ENCODE results near the gene TBX10.
A peak's percentile ranks its signal among the peaks of the same experiment; 100 is the strongest.

TBX10 gene

DNA sequence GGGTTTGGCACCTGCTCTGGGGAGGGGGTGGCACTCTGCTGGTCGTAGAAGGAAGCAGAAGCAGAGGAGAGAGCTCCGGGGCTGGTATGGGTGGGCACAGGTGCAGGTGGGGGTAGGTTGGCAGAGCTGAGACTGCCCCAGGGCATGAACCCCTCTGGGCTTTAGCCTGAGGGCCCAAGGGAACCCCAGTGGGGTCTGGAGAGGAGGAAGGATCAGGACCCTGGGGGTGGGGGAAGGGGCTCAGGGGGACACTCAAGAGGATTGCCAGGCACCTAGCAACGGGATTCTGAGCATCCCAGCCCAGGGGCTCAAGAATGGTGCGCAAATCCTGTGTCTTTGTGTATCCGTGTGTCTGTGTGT lies 28.6 kb upstream of the TBX10 start:
- H4K20me1 ChIP-seq (ENCODE audit: control insufficient read depth, insufficient read depth, low read depth, low read length) = no peaks in the 10 kb centered on the region
- peaks cover 4% of the 10 kb centered on the region; the same call in 1 of the 2 replicates for H3F3A ChIP-seq (ENCODE audit: control insufficient read depth, insufficient read depth)
- H3K36me3 ChIP-seq (ENCODE audit: control insufficient read depth, low read length) = no peaks in the 10 kb centered on the region
- H3K4me1 ChIP-seq (ENCODE audit: control insufficient read depth, low read length) = peaks cover 54% of the 10 kb centered on the region
- no peaks in the 10 kb centered on the region for H3K9me2 ChIP-seq (replicated peaks; ENCODE audit: control insufficient read depth, low read length)
- no peaks in the 10 kb centered on the region; the same call in 1 of the 2 replicates for H3K27me3 ChIP-seq (ENCODE audit: control insufficient read depth, low read length)
- H3K4me2 ChIP-seq (ENCODE audit: low read length) = peak overlapping the region; percentile 92
- no peaks in the 10 kb centered on the region for H3K79me2 ChIP-seq (ENCODE audit: control insufficient read depth, low read length)
- peak overlapping the region; percentile 82 for H3K27ac ChIP-seq (ENCODE audit: low read depth, low read length)
- H3K4me3 ChIP-seq (ENCODE audit: low read length) = peak overlapping the region; percentile 53
- peaks cover 4% of the 10 kb centered on the region; the same call in 1 of the 2 replicates for H3K9me3 ChIP-seq (ENCODE audit: control insufficient read depth, insufficient read depth, low read length)
- no peak for TF ChIP-seq EZH2phosphoT487 (IDR thresholded peaks at IDR 0.05; ENCODE audit: borderline replicate concordance, low read length)
- TF ChIP-seq, protein P1, sequence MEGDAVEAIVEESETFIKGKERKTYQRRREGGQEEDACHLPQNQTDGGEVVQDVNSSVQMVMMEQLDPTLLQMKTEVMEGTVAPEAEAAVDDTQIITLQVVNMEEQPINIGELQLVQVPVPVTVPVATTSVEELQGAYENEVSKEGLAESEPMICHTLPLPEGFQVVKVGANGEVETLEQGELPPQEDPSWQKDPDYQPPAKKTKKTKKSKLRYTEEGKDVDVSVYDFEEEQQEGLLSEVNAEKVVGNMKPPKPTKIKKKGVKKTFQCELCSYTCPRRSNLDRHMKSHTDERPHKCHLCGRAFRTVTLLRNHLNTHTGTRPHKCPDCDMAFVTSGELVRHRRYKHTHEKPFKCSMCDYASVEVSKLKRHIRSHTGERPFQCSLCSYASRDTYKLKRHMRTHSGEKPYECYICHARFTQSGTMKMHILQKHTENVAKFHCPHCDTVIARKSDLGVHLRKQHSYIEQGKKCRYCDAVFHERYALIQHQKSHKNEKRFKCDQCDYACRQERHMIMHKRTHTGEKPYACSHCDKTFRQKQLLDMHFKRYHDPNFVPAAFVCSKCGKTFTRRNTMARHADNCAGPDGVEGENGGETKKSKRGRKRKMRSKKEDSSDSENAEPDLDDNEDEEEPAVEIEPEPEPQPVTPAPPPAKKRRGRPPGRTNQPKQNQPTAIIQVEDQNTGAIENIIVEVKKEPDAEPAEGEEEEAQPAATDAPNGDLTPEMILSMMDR (IDR thresholded peaks at IDR 0.05; ENCODE audit: low read depth, low read length, poor library complexity, severe bottlenecking) = no peak

DNA sequence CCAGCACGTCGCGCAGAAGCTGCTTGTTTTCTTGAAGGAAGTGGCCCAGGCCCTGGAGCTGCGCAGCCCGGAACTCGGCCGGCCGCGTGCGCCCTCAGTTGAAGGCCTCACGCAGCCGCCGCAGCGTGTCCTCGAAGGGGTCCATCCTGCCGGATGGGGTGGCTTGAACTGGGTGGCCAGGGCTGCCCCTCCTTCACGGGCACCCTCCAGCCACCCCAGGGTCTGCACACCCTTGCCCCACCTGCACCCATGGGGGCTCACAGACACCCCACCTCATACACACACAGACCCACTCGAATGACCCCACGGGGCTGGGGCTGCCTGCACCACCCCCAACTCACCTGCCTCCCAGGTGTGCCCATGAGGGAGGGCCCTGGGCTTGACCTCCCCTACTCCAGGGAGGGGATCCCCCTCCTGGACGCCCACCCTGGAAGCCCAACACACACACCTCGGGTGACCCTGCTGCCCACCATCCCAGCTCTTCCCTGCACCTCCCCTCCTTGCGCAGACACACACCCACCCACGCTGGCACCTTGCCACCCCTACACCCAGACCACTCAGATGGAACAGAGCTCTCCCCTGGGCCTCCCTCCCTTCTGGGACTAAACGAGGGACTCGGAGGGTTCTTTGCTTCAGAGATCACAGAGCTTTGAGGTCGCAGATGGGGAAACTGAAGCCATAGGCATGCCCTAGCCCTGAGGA lies 28.1 kb upstream of the TBX10 start:
- peaks cover 4% of the 10 kb centered on the region; the same call in 1 of the 2 replicates for H3K9me3 ChIP-seq (ENCODE audit: control insufficient read depth, insufficient read depth, low read length)
- no peaks in the 10 kb centered on the region for H4K20me1 ChIP-seq (ENCODE audit: control insufficient read depth, insufficient read depth, low read depth, low read length)
- H3K27ac ChIP-seq (ENCODE audit: low read depth, low read length) = peak overlapping the region; percentile 82
- H3K27me3 ChIP-seq (ENCODE audit: control insufficient read depth, low read length) = no peaks in the 10 kb centered on the region
- TF ChIP-seq EZH2phosphoT487 (IDR thresholded peaks at IDR 0.05; ENCODE audit: borderline replicate concordance, low read length) = no peak
- TF ChIP-seq, protein P1 (IDR thresholded peaks at IDR 0.05; ENCODE audit: low read depth, low read length, poor library complexity, severe bottlenecking) = no peak
- H3F3A ChIP-seq (ENCODE audit: control insufficient read depth, insufficient read depth) = peaks cover 4% of the 10 kb centered on the region; the same call in 1 of the 2 replicates
- H3K36me3 ChIP-seq (ENCODE audit: control insufficient read depth, low read length) = no peaks in the 10 kb centered on the region
- H3K9me2 ChIP-seq (replicated peaks; ENCODE audit: control insufficient read depth, low read length) = no peaks in the 10 kb centered on the region
- H3K4me2 ChIP-seq (ENCODE audit: low read length) = peak overlapping the region; percentile 92
- H3K4me3 ChIP-seq (ENCODE audit: low read length) = peak overlapping the region; percentile 53
- H3K79me2 ChIP-seq (ENCODE audit: control insufficient read depth, low read length) = no peaks in the 10 kb centered on the region
- H3K4me1 ChIP-seq (ENCODE audit: control insufficient read depth, low read length) = peaks cover 54% of the 10 kb centered on the region

DNA sequence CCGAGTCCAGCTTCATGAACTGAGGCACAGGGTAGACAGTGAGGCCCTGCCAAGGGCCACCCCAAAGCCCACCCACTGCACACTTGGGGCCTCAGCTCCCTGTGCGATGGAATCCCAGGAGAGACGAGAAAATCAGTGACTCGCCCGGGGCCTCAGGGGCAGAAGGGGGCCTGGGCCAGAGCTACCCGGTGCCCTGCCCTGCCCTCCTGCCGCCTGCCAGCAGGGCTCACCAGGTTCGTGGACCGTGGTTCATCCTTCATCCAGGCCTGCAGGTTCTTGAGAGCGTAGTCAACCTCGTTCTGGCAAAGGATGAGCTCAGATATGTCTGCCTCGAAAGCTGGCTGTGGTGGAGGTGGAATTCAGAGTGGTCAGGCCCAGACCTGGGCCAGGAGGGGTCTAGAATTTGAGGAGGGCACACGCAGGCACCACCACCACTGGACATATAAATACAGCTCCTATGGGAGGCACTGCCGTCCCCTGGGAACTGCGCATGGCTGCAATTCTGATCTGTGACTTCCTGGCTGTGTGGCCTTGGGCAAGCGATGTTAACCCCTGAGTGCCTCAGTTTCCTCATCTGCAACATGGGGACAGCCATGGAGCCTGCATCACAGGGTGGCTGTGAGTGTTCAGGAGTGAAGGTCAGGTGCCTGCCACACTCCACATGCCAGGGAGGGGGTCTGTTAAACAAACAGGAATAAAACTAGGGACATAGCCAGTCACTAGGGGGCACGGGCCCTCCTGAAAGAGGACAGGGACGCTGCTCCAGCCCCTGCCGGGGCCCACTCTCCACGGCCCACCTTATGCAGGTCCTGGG lies 27.3 kb upstream of the TBX10 start:
- TF ChIP-seq, protein P1 (IDR thresholded peaks at IDR 0.05; ENCODE audit: low read depth, low read length, poor library complexity, severe bottlenecking) = peak; percentile 21
- no peak for TF ChIP-seq EZH2phosphoT487 (IDR thresholded peaks at IDR 0.05; ENCODE audit: borderline replicate concordance, low read length)
- H3K4me2 ChIP-seq (ENCODE audit: low read length) = peak overlapping the region; percentile 92

More for the DNA sequence above, 27.3 kb upstream of the TBX10 start:
- peaks cover 54% of the 10 kb centered on the region for H3K4me1 ChIP-seq (ENCODE audit: control insufficient read depth, low read length)
- no peaks in the 10 kb centered on the region for H3K36me3 ChIP-seq (ENCODE audit: control insufficient read depth, low read length)
- peak overlapping the region; percentile 82 for H3K27ac ChIP-seq (ENCODE audit: low read depth, low read length)
- no peaks in the 10 kb centered on the region for H4K20me1 ChIP-seq (ENCODE audit: control insufficient read depth, insufficient read depth, low read depth, low read length)
- H3K27me3 ChIP-seq (ENCODE audit: control insufficient read depth, low read length) = no peaks in the 10 kb centered on the region
- H3F3A ChIP-seq (ENCODE audit: control insufficient read depth, insufficient read depth) = peaks cover 7% of the 10 kb centered on the region
- H3K9me2 ChIP-seq (replicated peaks; ENCODE audit: control insufficient read depth, low read length) = no peaks in the 10 kb centered on the region
- peak overlapping the region; percentile 53 for H3K4me3 ChIP-seq (ENCODE audit: low read length)
- no peaks in the 10 kb centered on the region for H3K79me2 ChIP-seq (ENCODE audit: control insufficient read depth, low read length)
- H3K9me3 ChIP-seq (ENCODE audit: control insufficient read depth, insufficient read depth, low read length) = peaks cover 4% of the 10 kb centered on the region; the same call in 1 of the 2 replicates
